Measurements from ENCODE around the gene PGA4. TPM values are rescaled to one million over a fixed set of nuclear protein-coding genes. Genes with fewer than 3 reads are reported as not detected.
"Not testable (repeated sequence)": the region's sequence is repeated elsewhere in the genome, so short reads cannot be mapped to it uniquely, and the experiment has no call there.

Gene PGA4
- polyA plus RNA-seq, 3 donors from 2014 or later = 1.6 TPM; not detected in 2

DNA sequence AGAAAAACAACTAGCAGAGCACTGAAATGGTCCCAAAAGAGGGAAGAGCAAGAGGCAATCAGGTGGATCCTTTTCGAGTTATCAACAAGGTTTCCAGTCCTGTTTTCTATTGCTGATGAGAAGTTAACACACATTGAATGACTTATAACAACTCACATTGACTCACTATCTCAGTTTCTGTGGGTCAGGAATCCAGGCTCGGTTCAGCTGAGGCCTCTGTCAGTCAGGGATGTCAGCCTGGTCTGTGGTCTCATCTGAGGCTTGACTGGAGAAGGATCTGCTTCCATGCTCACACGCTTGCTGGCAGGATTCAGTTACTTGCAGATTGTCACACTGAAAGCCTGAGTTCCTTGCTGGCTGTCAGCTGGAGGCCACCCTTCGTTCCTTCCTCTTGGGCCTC lies 3.8 kb upstream of the PGA4 start:
- H3K9me3 Mint-ChIP-seq; H3K36me3 Mint-ChIP-seq; H3K27me3 Mint-ChIP-seq (ENCODE audit: low read depth in 3 of 3); H3K4me1 Mint-ChIP-seq; H3K4me3 Mint-ChIP-seq; H3K27ac Mint-ChIP-seq; DNase-seq: not testable (repeated sequence)

DNA sequence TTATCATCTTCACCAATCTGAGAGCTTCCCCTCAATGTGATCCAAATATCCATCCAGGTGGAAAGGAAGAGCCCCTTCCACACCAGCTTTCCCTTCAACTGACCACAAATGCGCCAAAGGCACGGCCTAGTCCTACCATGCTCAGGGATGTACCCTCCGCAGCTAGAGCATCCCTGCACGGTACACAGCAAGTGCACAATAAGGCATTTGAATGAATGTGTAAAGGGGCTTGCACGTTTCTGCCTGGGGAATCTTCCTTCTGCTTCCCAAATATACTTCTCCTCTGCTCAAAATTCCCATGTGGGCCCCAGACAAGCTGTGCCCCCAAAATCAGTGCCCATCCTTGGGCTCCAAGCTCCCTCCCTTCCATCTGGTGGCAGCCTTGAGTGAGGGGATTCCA lies 3.1 kb upstream of the PGA4 start:
- not testable (repeated sequence) for H3K27ac Mint-ChIP-seq, H3K4me1 Mint-ChIP-seq, H3K9me3 Mint-ChIP-seq

GRCh38 chr11:61222692-61223091 lies 545 bp downstream of the PGA4 start:
- not testable (repeated sequence) for DNase-seq; H3K9me3 Mint-ChIP-seq; H3K4me1 Mint-ChIP-seq; H3K36me3 Mint-ChIP-seq; H3K4me3 Mint-ChIP-seq; H3K27ac Mint-ChIP-seq; H3K27me3 Mint-ChIP-seq (ENCODE audit: low read depth in 3 of 3)

More for the DNA sequence above, 3.1 kb upstream of the PGA4 start:
- not testable (repeated sequence) for H3K36me3 Mint-ChIP-seq; DNase-seq; H3K4me3 Mint-ChIP-seq; H3K27me3 Mint-ChIP-seq (ENCODE audit: low read depth in 3 of 3)

DNA sequence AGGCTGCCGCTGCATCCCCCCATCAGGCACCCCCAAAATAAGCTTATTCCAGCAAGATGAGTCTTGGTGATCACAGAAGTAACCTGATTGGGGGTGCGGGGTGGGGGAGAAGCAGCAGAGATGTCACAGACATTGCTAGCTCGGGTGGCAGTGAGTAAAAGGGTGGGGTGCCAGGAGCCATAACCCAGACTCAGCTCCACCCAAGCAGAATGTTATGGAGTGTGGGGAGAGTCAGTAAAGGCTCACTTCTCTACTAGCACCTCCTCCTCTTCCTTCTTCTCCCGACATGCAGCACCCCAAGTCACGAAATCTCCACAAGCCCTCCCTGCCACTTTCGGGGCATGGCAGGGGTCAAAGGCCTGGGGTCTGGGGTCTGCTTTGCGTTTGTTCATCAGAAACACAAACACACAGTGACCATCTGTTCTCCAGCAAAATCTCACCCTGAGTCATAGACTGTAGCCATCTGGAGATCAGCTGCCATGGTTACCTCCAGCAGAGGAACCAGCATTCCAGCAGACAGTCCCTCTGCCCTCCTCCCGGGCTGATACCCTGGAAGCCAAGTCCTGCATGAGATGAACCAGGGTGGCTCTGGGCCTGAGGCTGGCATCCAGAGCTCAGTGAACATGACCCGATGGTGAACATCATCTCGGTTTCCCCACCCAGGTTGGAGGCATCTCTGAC lies 4.5 kb downstream of the PGA4 start:
- H3K9me3 Mint-ChIP-seq; H3K4me3 Mint-ChIP-seq; H3K4me1 Mint-ChIP-seq; H3K27ac Mint-ChIP-seq; H3K27me3 Mint-ChIP-seq (ENCODE audit: low read depth in 3 of 3); DNase-seq; H3K36me3 Mint-ChIP-seq: not testable (repeated sequence)

DNA sequence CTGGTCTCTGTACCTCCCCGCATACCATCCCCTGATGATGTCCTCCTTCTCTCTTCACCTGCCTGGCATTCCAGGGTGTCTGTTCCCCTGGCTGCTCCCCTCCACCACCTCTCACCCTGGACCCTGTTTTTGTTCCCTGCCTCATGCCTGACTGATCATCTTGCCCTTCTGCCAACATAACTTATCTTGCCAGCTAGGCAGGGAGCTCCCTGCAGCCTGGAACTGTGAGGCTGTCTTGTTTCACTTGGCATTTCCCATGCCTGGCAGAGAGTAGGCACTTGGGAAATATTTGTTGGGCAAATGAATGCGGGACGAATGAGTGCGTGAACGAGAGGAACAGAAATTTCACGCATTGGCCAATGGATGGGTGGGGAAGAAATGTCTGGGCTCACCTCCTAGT lies 7.3 kb downstream of the PGA4 start:
- not testable (repeated sequence) for H3K9me3 Mint-ChIP-seq; H3K27ac Mint-ChIP-seq; DNase-seq; H3K4me1 Mint-ChIP-seq; H3K4me3 Mint-ChIP-seq; H3K36me3 Mint-ChIP-seq; H3K27me3 Mint-ChIP-seq (ENCODE audit: low read depth in 3 of 3)

GRCh38 chr11:61231033-61231432 lies 8.9 kb downstream of the PGA4 start:
- H3K4me1 Mint-ChIP-seq; DNase-seq; H3K9me3 Mint-ChIP-seq; H3K36me3 Mint-ChIP-seq; H3K27me3 Mint-ChIP-seq (ENCODE audit: low read depth in 3 of 3); H3K4me3 Mint-ChIP-seq; H3K27ac Mint-ChIP-seq: not testable (repeated sequence)

DNA sequence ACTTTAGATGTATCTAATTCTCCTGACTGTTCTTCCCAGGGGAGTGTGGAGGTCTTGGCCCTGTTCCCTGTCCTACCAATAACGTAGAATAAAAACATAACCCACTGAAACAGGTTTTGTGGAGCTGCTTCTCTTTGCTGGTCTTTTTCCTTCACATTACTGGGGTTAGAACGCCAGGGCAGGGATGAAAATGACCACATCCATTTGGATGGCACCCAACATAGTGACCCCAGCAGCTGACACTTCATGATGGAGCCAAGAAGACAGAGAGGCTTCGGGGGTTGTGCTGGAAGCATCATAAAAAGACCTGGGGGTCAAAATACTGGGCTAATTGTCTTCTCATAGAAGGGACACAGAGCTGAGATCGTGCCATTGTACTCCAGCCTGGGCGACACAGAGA lies 9.4 kb downstream of the PGA4 start:
- H3K36me3 Mint-ChIP-seq; H3K27me3 Mint-ChIP-seq (ENCODE audit: low read depth in 3 of 3); H3K9me3 Mint-ChIP-seq; DNase-seq; H3K27ac Mint-ChIP-seq; H3K4me3 Mint-ChIP-seq; H3K4me1 Mint-ChIP-seq: not testable (repeated sequence)

DNA sequence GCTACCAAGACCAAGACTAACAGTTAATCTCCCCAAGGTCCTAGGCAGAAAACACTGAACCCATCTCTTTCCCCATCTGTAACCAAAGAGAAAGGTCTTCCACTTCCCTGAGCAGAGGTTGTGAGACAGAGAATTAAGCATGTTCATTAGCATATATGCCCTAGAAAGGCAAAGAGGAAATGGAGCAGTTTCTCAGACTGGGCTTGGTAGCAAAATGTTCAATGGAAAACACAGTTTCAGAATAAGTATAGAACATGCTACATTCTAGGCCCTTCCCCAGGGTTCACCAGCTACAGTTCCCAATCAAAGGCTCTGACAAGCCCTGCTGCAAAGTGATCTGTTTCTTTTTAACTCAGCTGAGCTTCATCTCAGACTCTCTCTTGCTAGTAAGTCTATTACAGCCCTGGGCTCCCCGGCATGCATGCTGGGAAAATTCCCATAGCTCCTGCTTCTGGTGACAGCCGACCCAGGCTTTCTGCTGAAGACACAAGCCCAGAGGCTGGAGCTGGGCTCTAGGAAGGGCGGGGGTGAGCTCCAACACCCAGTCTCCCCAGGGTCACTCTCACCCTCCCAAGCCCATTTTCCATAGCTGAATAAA lies 10.5 kb downstream of the PGA4 start:
- not testable (repeated sequence) for H3K36me3 Mint-ChIP-seq; DNase-seq; H3K9me3 Mint-ChIP-seq; H3K4me1 Mint-ChIP-seq; H3K27ac Mint-ChIP-seq; H3K4me3 Mint-ChIP-seq; H3K27me3 Mint-ChIP-seq (ENCODE audit: low read depth in 3 of 3)

GRCh38 chr11:61237130-61237529 lies 15.0 kb downstream of the PGA4 start:
- not testable (repeated sequence) for H3K4me3 Mint-ChIP-seq; H3K27ac Mint-ChIP-seq; H3K36me3 Mint-ChIP-seq; DNase-seq; H3K9me3 Mint-ChIP-seq; H3K4me1 Mint-ChIP-seq; H3K27me3 Mint-ChIP-seq (ENCODE audit: low read depth in 3 of 3)

GRCh38 chr11:61240288-61240687 lies 18.1 kb downstream of the PGA4 start:
- H3K27ac Mint-ChIP-seq; H3K4me1 Mint-ChIP-seq; H3K27me3 Mint-ChIP-seq (ENCODE audit: low read depth in 3 of 3); H3K4me3 Mint-ChIP-seq; DNase-seq; H3K9me3 Mint-ChIP-seq; H3K36me3 Mint-ChIP-seq: not testable (repeated sequence)

- not testable (repeated sequence) for H3K9me3 Mint-ChIP-seq; H3K27me3 Mint-ChIP-seq (ENCODE audit: low read depth in 3 of 3); H3K4me1 Mint-ChIP-seq; H3K36me3 Mint-ChIP-seq; DNase-seq; H3K27ac Mint-ChIP-seq; H3K4me3 Mint-ChIP-seq
Measured at GRCh38 chr11:61240875-61241274, 18.7 kb downstream of the PGA4 start, which contains the start of gene PGA5. Gene PGA5 (plus strand): TSS chr11:61241175. CDS start chr11:61241227, 52 bp downstream.

- H3K4me1 Mint-ChIP-seq; H3K27me3 Mint-ChIP-seq (ENCODE audit: low read depth in 3 of 3); H3K4me3 Mint-ChIP-seq; H3K36me3 Mint-ChIP-seq; H3K9me3 Mint-ChIP-seq; DNase-seq; H3K27ac Mint-ChIP-seq: not testable (repeated sequence)
Measured at GRCh38 chr11:61241526-61241925, 19.4 kb downstream of the PGA4 start.

GRCh38 chr11:61245284-61245964 lies 23.3 kb downstream of the PGA4 start:
- H3K4me3 Mint-ChIP-seq; H3K27ac Mint-ChIP-seq; H3K4me1 Mint-ChIP-seq; DNase-seq; H3K9me3 Mint-ChIP-seq; H3K36me3 Mint-ChIP-seq; H3K27me3 Mint-ChIP-seq (ENCODE audit: low read depth in 3 of 3): not testable (repeated sequence)

- H3K36me3 Mint-ChIP-seq; H3K27ac Mint-ChIP-seq; H3K4me3 Mint-ChIP-seq; H3K27me3 Mint-ChIP-seq (ENCODE audit: low read depth in 3 of 3); H3K4me1 Mint-ChIP-seq; H3K9me3 Mint-ChIP-seq; DNase-seq: not testable (repeated sequence)
Measured at GRCh38 chr11:61248071-61248470, 25.9 kb downstream of the PGA4 start.

DNA sequence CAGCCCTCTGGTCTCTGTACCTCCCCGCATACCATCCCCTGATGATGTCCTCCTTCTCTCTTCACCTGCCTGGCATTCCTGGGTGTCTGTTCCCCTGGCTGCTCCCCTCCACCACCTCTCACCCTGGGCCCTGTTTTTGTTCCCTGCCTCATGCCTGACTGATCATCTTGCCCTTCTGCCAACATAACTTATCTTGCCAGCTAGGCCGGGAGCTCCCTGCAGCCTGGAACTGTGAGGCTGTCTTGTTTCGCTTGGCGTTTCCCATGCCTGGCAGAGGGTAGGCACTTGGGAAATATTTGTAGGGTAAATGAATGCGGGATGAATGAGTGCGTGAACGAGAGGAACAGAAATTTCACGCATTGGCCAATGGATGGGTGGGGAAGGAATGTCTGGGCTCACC lies 27.1 kb downstream of the PGA4 start:
- DNase-seq; H3K27me3 Mint-ChIP-seq (ENCODE audit: low read depth in 3 of 3); H3K4me1 Mint-ChIP-seq; H3K9me3 Mint-ChIP-seq; H3K4me3 Mint-ChIP-seq; H3K36me3 Mint-ChIP-seq; H3K27ac Mint-ChIP-seq: not testable (repeated sequence)

All from immature natural killer cell (primary cell).